A549 (cell line): ENCODE results near the gene BUD23. TPM values are rescaled to one million over a fixed set of nuclear protein-coding genes. Genes with fewer than 3 reads are reported as not detected.

Experiments
- ATAC-seq, 2 experiments: fragments of 200-7000 bp in 1 of 2; fragments of >200 bp in 1 of 2; cut with Nextera tagmentation in 1 of 2; cut with Tn5 transposase in 1 of 2; 3 replicates each; pipeline versions ENCODE4 v1.8.0 to v1.9.1; 2018 to 2020; ENCODE audit warnings: mild to moderate bottlenecking in 1 of 2, moderate library complexity in 1 of 2
- CTCF ChIA-PET: fragments of 300-600 bp; sonication (Branson Sonifier 250); formaldehyde crosslinking; extraction: SDS; loops from one replicate; lab custom pipeline; 2021; ENCODE audit warnings: antibody characterized with exemption, inconsistent platforms; lab: Yijun Ruan, JAX
- POLR2A ChIA-PET: fragments of 350-600 bp; formaldehyde crosslinking; extraction: SDS; loops from one replicate; lab custom pipeline; 2021; ENCODE audit warnings: antibody characterized with exemption, inconsistent platforms; lab: Yijun Ruan, JAX
- DNase-seq, 2 experiments: peaks; one replicate each; pipeline versions ENCODE4 v3.0.0 to v3.0.0-alpha.2; 2011 to 2016; ENCODE audit warnings: low read depth in 1 of 2, low spot score in 1 of 2
- FAIRE-seq: peaks from 2 replicates; lab custom pipeline; 2011; peaks lifted over from hg19 to GRCh38; lab: Jason Lieb, UNC
- H3K27ac ChIP-seq, 2 experiments: fragments of >200 bp; sonication (Bioruptor Twin); formaldehyde crosslinking; 3 replicates each; pipeline ENCODE4 v1.5.1; 2016 to 2017
- H3K4me1 ChIP-seq: fragments of >200 bp; sonication (Bioruptor Twin); formaldehyde crosslinking; 3 replicates; pipeline ENCODE4 v1.6.1; 2016
- H3K4me2 ChIP-seq: fragments of >200 bp; sonication (Bioruptor Twin); formaldehyde crosslinking; 3 replicates; pipeline ENCODE4 v1.6.1; 2016
- H3K4me3 ChIP-seq: fragments of >200 bp; sonication (Bioruptor Twin); formaldehyde crosslinking; 3 replicates; pipeline ENCODE4 v1.5.1; 2016
- H3K9me3 ChIP-seq: fragments of >200 bp; sonication (Bioruptor Twin); formaldehyde crosslinking; 3 replicates; pipeline ENCODE4 v1.6.1; 2016
- BCL3 ChIP-seq: fragments of >200 bp; sonication (Bioruptor Twin); formaldehyde crosslinking; IDR thresholded peaks from 3 replicates; pipeline ENCODE4 v1.6.1; 2016
- CEBPB ChIP-seq, 2 experiments: fragments of >200 bp in 1 of 2; sonication (Bioruptor Twin) in 1 of 2; formaldehyde crosslinking in 1 of 2; IDR thresholded peaks; 2 replicates each; pipeline ENCODE4 v1.6.1; 2012 to 2016
- E2F6 ChIP-seq: IDR thresholded peaks from 2 replicates; pipeline ENCODE4 v1.6.1; 2012; ENCODE audit warnings: low read depth, borderline replicate concordance
- EHF ChIP-seq: fragments of 250-450 bp; sonication (Bioruptor Pico); IDR thresholded peaks from 2 replicates; pipeline ENCODE4 v1.5.0; 2020; ENCODE audit warnings: mild to moderate bottlenecking
- ELK1 ChIP-seq: fragments of 150-350 bp; IDR thresholded peaks from 2 replicates; pipeline ENCODE4 v1.6.1; 2014; ENCODE audit warnings: low read depth, mild to moderate bottlenecking, low read length
- ESRRA ChIP-seq: fragments of 150-350 bp; IDR thresholded peaks from 2 replicates; pipeline ENCODE4 v1.6.1; 2014; ENCODE audit warnings: mild to moderate bottlenecking, low read length, borderline replicate concordance
- FOSB ChIP-seq: fragments of 250-450 bp; sonication (Bioruptor Pico); IDR thresholded peaks from 2 replicates; pipeline ENCODE4 v1.5.0; 2020; ENCODE audit warnings: mild to moderate bottlenecking, moderate library complexity
- FOSL2 ChIP-seq, 2 experiments: fragments of 450-650 bp in 1 of 2; fragments of >200 bp in 1 of 2; sonication (Bioruptor Twin) in 1 of 2; formaldehyde crosslinking; IDR thresholded peaks; 2 replicates each; pipeline versions ENCODE4 v1.5.0 to v1.6.1; 2016 to 2020; ENCODE audit warnings: mild to moderate bottlenecking in 1 of 2, moderate library complexity in 1 of 2
- GATA3 ChIP-seq: IDR thresholded peaks from 2 replicates; pipeline ENCODE4 v1.6.1; 2012; ENCODE audit warnings: borderline replicate concordance
- HDAC2 ChIP-seq: fragments of 200-600 bp; sonication (generic); IDR thresholded peaks from 2 replicates; pipeline ENCODE4 v1.6.1; 2016
- HES2 ChIP-seq: fragments of >200 bp; sonication (Bioruptor Twin); formaldehyde crosslinking; IDR thresholded peaks from 2 replicates; pipeline ENCODE4 v1.6.1; 2016
- JUN ChIP-seq, 2 experiments: fragments of >200 bp; sonication (Bioruptor Twin); formaldehyde crosslinking; IDR thresholded peaks; 2 replicates in 1 of 2; 3 replicates in 1 of 2; pipeline ENCODE4 v1.6.1; 2016 to 2017
- KDM1A ChIP-seq: fragments of 200-600 bp; sonication (generic); IDR thresholded peaks from 2 replicates; pipeline ENCODE4 v1.6.1; 2016; ENCODE audit warnings: low read depth, mild to moderate bottlenecking
- KDM5A ChIP-seq: fragments of 200-600 bp; sonication (generic); IDR thresholded peaks from 2 replicates; pipeline ENCODE4 v1.6.1; 2016; ENCODE audit warnings: antibody characterized with exemption, mild to moderate bottlenecking
- MAFK ChIP-seq: fragments of 450-650 bp; IDR thresholded peaks from 2 replicates; pipeline ENCODE4 v1.6.1; 2014; ENCODE audit not compliant: partially characterized antibody
- MAZ ChIP-seq: fragments of 150-350 bp; IDR thresholded peaks from 2 replicates; pipeline ENCODE4 v1.6.1; 2014; ENCODE audit warnings: antibody characterized with exemption, low read depth, low read length, borderline replicate concordance
- MYC ChIP-seq: IDR thresholded peaks from 2 replicates; pipeline ENCODE4 v1.6.1; 2012; ENCODE audit warnings: mild to moderate bottlenecking, inconsistent platforms, low read length, improper control_type of control experiment, borderline replicate concordance
- NPAS2 ChIP-seq: fragments of 250-450 bp; sonication (Bioruptor Pico); IDR thresholded peaks from 2 replicates; pipeline ENCODE4 v1.8.0; 2022; ENCODE audit warnings: mild to moderate bottlenecking, moderate library complexity, borderline replicate concordance
- POLR2AphosphoS2 ChIP-seq: conservative IDR thresholded peaks from 2 replicates; pipeline ENCODE4 v1.6.1; 2012; ENCODE audit warnings: low read length, improper control_type of control experiment, inconsistent platforms
- RAD21 ChIP-seq, 2 experiments: fragments of >200 bp in 1 of 2; sonication (Bioruptor Twin) in 1 of 2; formaldehyde crosslinking in 1 of 2; IDR thresholded peaks in 1 of 2; conservative IDR thresholded peaks in 1 of 2; 2 replicates in 1 of 2; 3 replicates in 1 of 2; pipeline ENCODE4 v1.6.1; 2012 to 2018; ENCODE audit warnings: inconsistent platforms in 1 of 2
- RFX5 ChIP-seq: fragments of 450-650 bp; IDR thresholded peaks from 2 replicates; pipeline ENCODE4 v1.7.1; 2014; ENCODE audit warnings: antibody characterized with exemption, mild to moderate bottlenecking, moderate library complexity
- RNF2 ChIP-seq: fragments of 200-600 bp; sonication (generic); IDR thresholded peaks from 2 replicates; pipeline ENCODE4 v1.6.1; 2016; ENCODE audit warnings: low read depth, mild to moderate bottlenecking, antibody characterized with exemption, moderate library complexity, borderline replicate concordance
- TFCP2L1 ChIP-seq: fragments of 250-450 bp; sonication (Bioruptor Pico); IDR thresholded peaks from 2 replicates; pipeline ENCODE4 v1.5.0; 2021; ENCODE audit warnings: mild to moderate bottlenecking
- USF2 ChIP-seq: fragments of 450-650 bp; IDR thresholded peaks from 2 replicates; pipeline ENCODE4 v1.6.1; 2014; ENCODE audit warnings: antibody characterized with exemption
- ZNF302 ChIP-seq: fragments of 250-450 bp; sonication (Bioruptor Pico); IDR thresholded peaks from 2 replicates; pipeline ENCODE4 v1.9.0; 2021; ENCODE audit warnings: inconsistent platforms, mild to moderate bottlenecking, moderate library complexity
- WGBS: methylation state at CpG from one replicate; pipeline ENCODE4 v1.1.6; 2017; ENCODE audit errors: missing lambda C conversion rate; 5-methylcytosine and 5-hydroxymethylcytosine counted together
- polyA plus RNA-seq, 4 experiments: library from polyadenylated mRNA; depleted of rRNA in 3 of 4; stranded (reverse); fragments of >200 nt; fragmentation: RNase III in 1 of 4; extraction: RNeasy Plus Mini Kit Qiagen cat#74134 plus additional on column Dnase treatment in 1 of 4; gene quantifications; 2 replicates in 3 of 4; 3 replicates in 1 of 4; pipeline ENCODE4 v1.2.3, GENCODE V29; 2011 to 2017

Gene BUD23
- polyA plus RNA-seq, 2 of the 4 experiments (the other 2 are of a cell fraction) = 134 to 161 TPM

GRCh38 chr7:73741600-73741999 is 58.2 kb downstream of the BUD23 start:
- ChIA-PET CTCF (interaction anchor here (1.0 to 12.2 kb wide), 3 partner anchors 16 to 132 kb away, joined by 3 to 273 read pairs (median 7); no protein-coding TSS in a partner anchor), POLR2A (no interaction called here)
- no peak for TF ChIP-seq HDAC2
- no peak for TF ChIP-seq RAD21 (conservative IDR thresholded peaks at IDR 0.05 in 1 of 2, IDR thresholded peaks at IDR 0.05 in 1 of 2)
- no peak for TF ChIP-seq MAFK
- no peak for TF ChIP-seq FOSB
- no peak for TF ChIP-seq TFCP2L1 (CRISPR knock-in tag)
- TF ChIP-seq RFX5 = no peak
- no peak for TF ChIP-seq POLR2AphosphoS2
- TF ChIP-seq KDM1A = no peak
- TF ChIP-seq EHF (CRISPR knock-in tag) = no peak
- no peak for TF ChIP-seq NPAS2 (CRISPR knock-in tag)
- TF ChIP-seq MYC = no peak
- no peak for TF ChIP-seq BCL3
- no peak for TF ChIP-seq ESRRA
- no peak for TF ChIP-seq JUN (IDR thresholded peaks at IDR 0.05)
- TF ChIP-seq CEBPB (IDR thresholded peaks at IDR 0.05) = no peak
- TF ChIP-seq HES2 = no peak
- no peak for FAIRE-seq
- 88% methylated on average over 5 of the region's 5 CpGs for WGBS
- H3K27ac ChIP-seq = no peak overlapping the region
- H3K4me2 ChIP-seq = no peak overlapping the region
- H3K4me3 ChIP-seq = no peak overlapping the region
- DNase-seq = no peak
- H3K9me3 ChIP-seq = no peaks in the 10 kb centered on the region
- peaks cover 17% of the 10 kb centered on the region for H3K4me1 ChIP-seq
- no peak for ATAC-seq

- ChIA-PET POLR2A (no interaction called here), CTCF (interaction anchor here (1.0 to 12.2 kb wide), 3 partner anchors 113 to 133 kb away, joined by 3 to 273 read pairs (median 5); no protein-coding TSS in a partner anchor)
- ATAC-seq (no peak), DNase-seq (no peak), FAIRE-seq (no peak)
- H3K4me2 ChIP-seq = no peak overlapping the region
- H3K9me3 ChIP-seq = no peaks in the 10 kb centered on the region
- WGBS = 77% methylated on average over 7 of the region's 7 CpGs
- TF ChIP-seq FOSL2 (IDR thresholded peaks at IDR 0.05) (no peak), FOSL2 (CRISPR knock-in tag; IDR thresholded peaks at IDR 0.05) (no peak), RFX5 (no peak), KDM5A (no peak), MAZ (no peak), USF2 (no peak), E2F6 (no peak), ELK1 (no peak), EHF (CRISPR knock-in tag) (no peak), JUN (IDR thresholded peaks at IDR 0.05) (no peak), GATA3 (no peak), ZNF302 (no peak), CEBPB (IDR thresholded peaks at IDR 0.05) (no peak), RNF2 (no peak)
- H3K27ac ChIP-seq = no peak overlapping the region
- peaks cover 17% of the 10 kb centered on the region for H3K4me1 ChIP-seq
- no peak overlapping the region for H3K4me3 ChIP-seq
These were observed 58.9 kb downstream of the BUD23 start for GRCh38 chr7:73742338-73742752.
